B cell (primary cell): ENCODE results near the gene TSSC4. TPM values are rescaled to one million over a fixed set of nuclear protein-coding genes. Genes with fewer than 3 reads are reported as not detected.

Experiments used
- ATAC-seq: fragments of 200-7000 bp; cut with Tn5 transposase; one replicate; pipeline ENCODE4 v1.10.0; 2021; ENCODE audit warnings: low read depth, mild to moderate bottlenecking, moderate number of reproducible peaks, moderate library complexity
- CTCF ChIA-PET: fragments of 350-600 bp; sonication (Branson Sonifier 250); formaldehyde crosslinking; loops from one replicate; lab custom pipeline; 2021; ENCODE audit warnings: antibody characterized with exemption, inconsistent platforms; lab: Charles Lee
- POLR2A ChIA-PET: fragments of 350-600 bp; sonication (Branson Sonifier 250); formaldehyde crosslinking; loops from one replicate; lab custom pipeline; 2021; ENCODE audit warnings: antibody characterized with exemption; lab: Charles Lee
- DNase-seq: peaks from one replicate; pipeline ENCODE4 v3.0.0; 2013
- H2AFZ ChIP-seq: 2 replicates; pipeline ENCODE4 v1.6.1; 2012; ENCODE audit warnings: mild to moderate bottlenecking, low read depth, low read length; ENCODE audit not compliant: insufficient read depth, poor library complexity, severe bottlenecking
- H3K27ac ChIP-seq, 2 donors: 1 replicate in 1 of 2; 2 replicates in 1 of 2; pipeline ENCODE4 v1.5.1; 2012 to 2013; ENCODE audit warnings: low read length in 2 of 2, mild to moderate bottlenecking in 2 of 2, moderate library complexity in 1 of 2
- H3K27me3 ChIP-seq, 4 experiments: fragments of 200-600 bp in 1 of 4; sonication (generic) in 1 of 4; replicated peaks in 1 of 4; 1 replicate in 2 of 4; 2 replicates in 2 of 4; pipeline versions ENCODE4 v1.6.1 to v1.7.0; 2013 to 2016; ENCODE audit warnings: low read length in 3 of 4, mild to moderate bottlenecking in 2 of 4, mixed read lengths in 1 of 4, moderate library complexity in 1 of 4; ENCODE audit not compliant: insufficient read depth in 4 of 4, control insufficient read depth in 3 of 4; ENCODE audit errors: control extremely low read depth in 1 of 4
- H3K36me3 ChIP-seq, 2 experiments: replicated peaks in 1 of 2; 1 replicate in 1 of 2; 2 replicates in 1 of 2; pipeline versions ENCODE4 v1.6.1 to v1.7.1; 2013; ENCODE audit warnings: low read length in 1 of 2; ENCODE audit not compliant: insufficient read depth in 2 of 2, control insufficient read depth in 1 of 2; ENCODE audit errors: control extremely low read depth in 1 of 2, extremely low read depth in 1 of 2
- H3K4me1 ChIP-seq, 2 donors: fragments of 200-600 bp in 1 of 2; sonication (generic) in 1 of 2; 1 replicate in 1 of 2; 2 replicates in 1 of 2; pipeline versions ENCODE4 v1.5.1 to v1.6.1; 2013 to 2017; ENCODE audit warnings: low read length in 2 of 2; ENCODE audit not compliant: control insufficient read depth in 2 of 2, insufficient read depth in 2 of 2
- H3K4me2 ChIP-seq: replicated peaks from 2 replicates; pipeline ENCODE3; 2012; ENCODE audit warnings: mild to moderate bottlenecking, low read depth, low read length; ENCODE audit not compliant: poor library complexity, severe bottlenecking
- H3K4me3 ChIP-seq, 5 experiments: fragments of 200-600 bp in 1 of 5; sonication (generic) in 1 of 5; 1 replicate in 3 of 5; 2 replicates in 2 of 5; pipeline versions ENCODE4 v1.5.1 to v1.7.0; 2011 to 2016; ENCODE audit warnings: low read length in 4 of 5, mild to moderate bottlenecking in 4 of 5, low read depth in 2 of 5, control low read depth in 1 of 5, moderate library complexity in 1 of 5; ENCODE audit not compliant: insufficient read depth in 1 of 5; ENCODE audit errors: control extremely low read depth in 1 of 5, extremely low read depth in 1 of 5
- H3K79me2 ChIP-seq: fragments of 200-600 bp; sonication (generic); one replicate; pipeline ENCODE4 v1.6.0; 2016; ENCODE audit warnings: low read length; ENCODE audit not compliant: control insufficient read depth, insufficient read depth
- H3K9ac ChIP-seq: fragments of 200-600 bp; sonication (generic); 2 replicates; pipeline ENCODE4 v1.6.1; 2017; ENCODE audit warnings: mild to moderate bottlenecking, low read length, moderate library complexity
- H3K9me3 ChIP-seq, 3 donors: one replicate each; pipeline versions ENCODE4 v1.6.1 to v1.7.1; 2013; ENCODE audit warnings: low read length in 2 of 3; ENCODE audit not compliant: control insufficient read depth in 2 of 3, insufficient read depth in 1 of 3; ENCODE audit errors: control extremely low read depth in 1 of 3
- H4K20me1 ChIP-seq: 2 replicates; pipeline ENCODE4 v1.6.0; 2012; ENCODE audit warnings: mild to moderate bottlenecking, low read length; ENCODE audit not compliant: insufficient read depth, control insufficient read depth, poor library complexity, severe bottlenecking
- H3K27ac Mint-ChIP-seq: one replicate; pipeline ENCODE4 v1.8.0; 2021; ENCODE audit warnings: mixed read lengths
- H3K27me3 Mint-ChIP-seq: one replicate; pipeline ENCODE4 v1.8.0; 2021; ENCODE audit warnings: mixed read lengths
- H3K4me1 Mint-ChIP-seq: one replicate; pipeline ENCODE4 v1.8.0; 2021; ENCODE audit warnings: mixed read lengths
- H3K4me3 Mint-ChIP-seq: one replicate; pipeline ENCODE4 v1.8.0; 2021; ENCODE audit warnings: mixed read lengths
- H3K9me3 Mint-ChIP-seq: one replicate; pipeline ENCODE4 v1.8.0; 2022; ENCODE audit warnings: mixed read lengths; ENCODE audit not compliant: insufficient read depth
- CTCF ChIP-seq: fragments of 200-600 bp; IDR thresholded peaks from one replicate; pipeline ENCODE4 v1.8.0; 2022; ENCODE audit warnings: antibody characterized with exemption, mild to moderate bottlenecking
- EZH2 ChIP-seq: IDR thresholded peaks from 2 replicates; pipeline ENCODE4 v1.6.1; 2012; ENCODE audit warnings: borderline replicate concordance, low read depth, mild to moderate bottlenecking, moderate library complexity, low read length; ENCODE audit not compliant: insufficient read depth, poor library complexity, severe bottlenecking
- WGBS: methylation state at CpG from one replicate; pipeline ENCODE4 v1.1.5; 2013; ENCODE audit warnings: missing lambda C conversion rate; ENCODE audit not compliant: insufficient coverage; 5-methylcytosine and 5-hydroxymethylcytosine counted together
- intact Hi-C: fragments of 100-400 bp; cut with micrococcal nuclease; formaldehyde crosslinking; loops from one replicate; pipeline ENCODE4 v1.10.0; 2022
- polyA plus RNA-seq: library from polyadenylated mRNA; depleted of rRNA; stranded (reverse); fragments of >200 nt; gene quantifications from 2 replicates; pipeline ENCODE4 v1.2.3, GENCODE V29; 2012
- total RNA-seq, 2 donors: library from RNA; stranded (reverse); fragments of 120-200 nt in 1 of 2; gene quantifications; 1 replicate in 1 of 2; 2 replicates in 1 of 2; pipeline versions ENCODE4 v1.2.3 to v1.2.4, GENCODE V29; 2013 to 2022

TSSC4 gene
- total and polyA plus RNA-seq, 2 donors (not counting 1 experiment from before 2014, with no cell fraction given), result 49.4 to 57.5 TPM

DNA sequence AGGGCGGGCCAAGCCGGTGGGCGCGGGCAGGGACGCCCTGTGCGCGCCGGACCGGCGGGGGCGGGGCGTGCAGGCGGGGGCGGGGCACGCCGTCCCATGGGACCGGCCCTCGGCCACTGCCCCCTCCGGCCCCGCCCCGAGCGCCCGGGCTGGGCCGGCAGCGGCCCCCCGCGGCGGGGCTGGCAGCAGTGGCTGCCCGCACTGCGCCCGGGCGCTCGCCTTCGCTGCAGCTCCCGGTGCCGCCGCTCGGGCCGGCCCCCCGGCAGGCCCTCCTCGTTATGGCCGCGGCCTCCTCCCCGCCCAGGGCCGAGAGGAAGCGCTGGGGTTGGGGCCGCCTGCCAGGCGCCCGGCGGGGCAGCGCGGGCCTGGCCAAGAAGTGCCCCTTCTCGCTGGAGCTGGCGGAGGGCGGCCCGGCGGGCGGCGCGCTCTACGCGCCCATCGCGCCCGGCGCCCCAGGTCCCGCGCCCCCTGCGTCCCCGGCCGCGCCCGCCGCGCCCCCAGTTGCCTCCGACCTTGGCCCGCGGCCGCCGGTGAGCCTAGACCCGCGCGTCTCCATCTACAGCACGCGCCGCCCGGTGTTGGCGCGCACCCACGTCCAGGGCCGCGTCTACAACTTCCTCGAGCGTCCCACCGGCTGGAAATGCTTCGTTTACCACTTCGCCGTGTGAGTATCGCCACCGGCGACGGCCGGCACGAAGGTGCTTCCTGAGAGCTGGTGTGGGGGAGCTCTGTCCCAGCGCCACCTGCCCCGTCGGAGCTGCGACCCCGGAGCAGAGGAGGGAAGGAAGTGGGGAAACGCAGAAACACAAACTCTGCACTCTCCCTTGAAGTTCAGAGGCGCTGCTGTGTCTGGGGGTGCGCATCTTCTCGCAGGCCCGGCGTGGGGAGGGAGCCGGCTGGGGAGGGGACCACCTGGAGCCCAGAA lies 44.5 kb downstream of the TSSC4 start, which contains the start of gene KCNQ1:
TSS of gene KCNQ1 (plus strand) at position 188 of the 925 bp plus-strand sequence. CDS start at position 279, 91 bp downstream.
- 1% methylated on average over 116 of the region's 116 CpGs for WGBS
- Mint-ChIP-seq H3K27me3 (no peaks in the 10 kb centered on the region), H3K4me3 (peak within 1 kb of the TSS; percentile 93), H3K9me3 (peaks cover under 1% of the 10 kb centered on the region), H3K4me1 (peaks cover 31% of the 10 kb centered on the region), H3K27ac (peak within 1 kb of the TSS; percentile 87)
- peaks cover 33 to 41% of the 10 kb centered on the region in 2 donors for H3K4me1 ChIP-seq
- H3K4me3 ChIP-seq, result peak within 1 kb of the TSS; percentile 32 to 76 (median 64)
- POLR2A ChIA-PET, result interaction anchor here (0.7 to 1.5 kb wide), 3 partner anchors 17 to 81 kb away, joined by 3 to 8 read pairs (median 7); partner anchors contain the start of gene TSSC4
- H3K27me3 ChIP-seq, result peaks cover 0 to 10% (median 0%) of the 10 kb centered on the region in 4 experiments
- H4K20me1 ChIP-seq, result peaks cover 25% of the 10 kb centered on the region
- DNase-seq, result peak; percentile 76
- peak; percentile 82 for ATAC-seq
- H3K36me3 ChIP-seq, result no peaks in the 10 kb centered on the region
- H3K9me3 ChIP-seq, result peaks cover 0 to 8% (median 0%) of the 10 kb centered on the region in 3 donors
- H3K27ac ChIP-seq, result no peak within 1 kb of the TSS
- peak within 1 kb of the TSS; percentile 93 for H3K4me2 ChIP-seq
- H2AFZ ChIP-seq, result peak within 1 kb of the TSS; percentile 72
- intact Hi-C loops, result loop anchor here (1.0 to 2.0 kb wide), 3 partner anchors 18 to 448 kb away; no protein-coding TSS in a partner anchor
- no peak for TF ChIP-seq EZH2
- TF ChIP-seq CTCF, result no peak
- peaks cover 40% of the 10 kb centered on the region for H3K79me2 ChIP-seq
- CTCF ChIA-PET, result interaction anchor here (0.6 to 4.1 kb wide), 8 partner anchors 14 to 443 kb away, joined by 3 to 25 read pairs (median 4); no protein-coding TSS in a partner anchor
- H3K9ac ChIP-seq, result peak within 1 kb of the TSS; percentile 69
